Myocyte (in vitro differentiated cells): ENCODE data around the gene HECTD4. TPM values are rescaled to one million over a fixed set of nuclear protein-coding genes. Genes with fewer than 3 reads are reported as not detected.
"Not testable (repeated sequence)": the region's sequence is repeated elsewhere in the genome, so short reads cannot be mapped to it uniquely, and the experiment has no call there.

ENCODE experiments used
- DNase-seq: peaks from one replicate; pipeline ENCODE4 v3.0.0-alpha.2; 2012; ENCODE audit warnings: low read depth
- total RNA-seq: library from RNA; depleted of rRNA; stranded (reverse); fragments of >200 nt; gene quantifications from 2 replicates; pipeline ENCODE4 v1.2.3, GENCODE V29; 2014

HECTD4 gene
- total RNA-seq, 1 donor from 2014 or later = 26.0 TPM

- no peak for DNase-seq
Observed at GRCh38 chr12:112354399-112354798, 27.8 kb downstream of the HECTD4 start.

- DNase-seq = peak; percentile 28
Observed at GRCh38 chr12:112353393-112353792, 28.8 kb downstream of the HECTD4 start.

GRCh38 chr12:112352921-112353320, 29.3 kb downstream of the HECTD4 start:
- no peak for DNase-seq

- DNase-seq = peak; percentile 70
Observed at GRCh38 chr12:112350593-112351592, 31.3 kb downstream of the HECTD4 start.

- peak; percentile 46 for DNase-seq
Observed at GRCh38 chr12:112349431-112349830, 32.8 kb downstream of the HECTD4 start.

GRCh38 chr12:112348926-112349325, 33.3 kb downstream of the HECTD4 start:
- DNase-seq = not testable (repeated sequence)

- DNase-seq = peak; percentile 77
Observed at GRCh38 chr12:112347581-112347982, 34.6 kb downstream of the HECTD4 start.

GRCh38 chr12:112346194-112346593, 36.0 kb downstream of the HECTD4 start:
- DNase-seq = no peak

- no peak for DNase-seq
Observed at GRCh38 chr12:112344220-112344619, 38.0 kb downstream of the HECTD4 start.

- no peak for DNase-seq
Observed at GRCh38 chr12:112342587-112342986, 39.6 kb downstream of the HECTD4 start.

GRCh38 chr12:112341046-112341825, 41.0 kb downstream of the HECTD4 start:
- no peak for DNase-seq

GRCh38 chr12:112340230-112340629, 42.0 kb downstream of the HECTD4 start:
- no peak for DNase-seq

- DNase-seq = not testable (repeated sequence)
Observed at GRCh38 chr12:112334999-112335398, 47.2 kb downstream of the HECTD4 start.

GRCh38 chr12:112333019-112333418, 49.2 kb downstream of the HECTD4 start:
- no peak for DNase-seq

GRCh38 chr12:112331886-112332285, 50.3 kb downstream of the HECTD4 start:
- no peak for DNase-seq

- DNase-seq = no peak
Observed at GRCh38 chr12:112330706-112331105, 51.5 kb downstream of the HECTD4 start.

GRCh38 chr12:112328456-112329124, 53.6 kb downstream of the HECTD4 start:
- DNase-seq = no peak

GRCh38 chr12:112327209-112327938, 54.9 kb downstream of the HECTD4 start:
- no peak for DNase-seq

- no peak for DNase-seq
Observed at GRCh38 chr12:112325622-112326207, 56.5 kb downstream of the HECTD4 start.

GRCh38 chr12:112325157-112325556, 57.1 kb downstream of the HECTD4 start:
- DNase-seq = no peak
